Chondrocyte (in vitro differentiated cells): ENCODE data around the gene HCAR3. TPM values are rescaled to one million over a fixed set of nuclear protein-coding genes. Genes with fewer than 3 reads are reported as not detected.
"Not testable (repeated sequence)": the region's sequence is repeated elsewhere in the genome, so short reads cannot be mapped to it uniquely, and the experiment has no call there.

Source experiments
- DNase-seq: peaks from one replicate; pipeline ENCODE4 v3.0.0; 2021; ENCODE audit warnings: mixed read lengths, low spot score
- H3K27ac Mint-ChIP-seq: one replicate; pipeline ENCODE4 v1.8.0; 2021; ENCODE audit warnings: mild to moderate bottlenecking, moderate library complexity, mixed read lengths; ENCODE audit not compliant: unreplicated experiment
- H3K27me3 Mint-ChIP-seq: 2 replicates; pipeline ENCODE4 v1.8.0; 2021; ENCODE audit warnings: low read depth, mixed read lengths
- H3K36me3 Mint-ChIP-seq: 2 replicates; pipeline ENCODE4 v1.8.0; 2021; ENCODE audit warnings: low read depth, mixed read lengths
- H3K4me1 Mint-ChIP-seq: 2 replicates; pipeline ENCODE4 v1.8.0; 2021; ENCODE audit warnings: low read depth, mild to moderate bottlenecking, mixed read lengths
- H3K4me3 Mint-ChIP-seq: one replicate; pipeline ENCODE4 v1.8.0; 2021; ENCODE audit warnings: mild to moderate bottlenecking, moderate library complexity, mixed read lengths; ENCODE audit not compliant: unreplicated experiment
- H3K9me3 Mint-ChIP-seq: 2 replicates; pipeline ENCODE4 v1.8.0; 2021; ENCODE audit warnings: low read depth, mixed read lengths
- CTCF ChIP-seq: fragments of 200-600 bp; sonication (generic); IDR thresholded peaks from 2 replicates; pipeline ENCODE4 v1.5.0; 2021; ENCODE audit warnings: antibody characterized with exemption, mild to moderate bottlenecking, moderate library complexity
- total RNA-seq: library from RNA; stranded (reverse); gene quantifications from 3 replicates; pipeline ENCODE4 v1.2.1, GENCODE V29; 2021

Gene HCAR3
- total RNA-seq, 1 donor from 2014 or later, result not detected

GRCh38 chr12:122725452-122726079 is 9.0 kb upstream of the HCAR3 start:
- H3K4me3 Mint-ChIP-seq, result no peak overlapping the region
- no peak overlapping the region for H3K27ac Mint-ChIP-seq
- no peak for DNase-seq
- H3K4me1 Mint-ChIP-seq, result peaks cover 19% of the 10 kb centered on the region
- no peak for TF ChIP-seq CTCF
- no peaks in the 10 kb centered on the region for H3K9me3 Mint-ChIP-seq
- H3K27me3 Mint-ChIP-seq, result no peaks in the 10 kb centered on the region
- no peaks in the 10 kb centered on the region for H3K36me3 Mint-ChIP-seq

GRCh38 chr12:122724641-122725243 is 8.1 kb upstream of the HCAR3 start:
- Mint-ChIP-seq H3K27me3 (no peaks in the 10 kb centered on the region), H3K36me3 (no peaks in the 10 kb centered on the region), H3K27ac (no peak overlapping the region), H3K4me1 (peaks cover 16% of the 10 kb centered on the region), H3K4me3 (no peak overlapping the region), H3K9me3 (no peaks in the 10 kb centered on the region)
- no peak for DNase-seq
- no peak for TF ChIP-seq CTCF

- no peak for TF ChIP-seq CTCF
- Mint-ChIP-seq H3K36me3 (no peaks in the 10 kb centered on the region), H3K27ac (no peak overlapping the region), H3K27me3 (no peaks in the 10 kb centered on the region), H3K9me3 (no peaks in the 10 kb centered on the region), H3K4me1 (peaks cover 16% of the 10 kb centered on the region), H3K4me3 (no peak overlapping the region)
- DNase-seq, result no peak
Observed at GRCh38 chr12:122722387-122722786, 5.8 kb upstream of the HCAR3 start.

GRCh38 chr12:122721057-122721545 is 4.5 kb upstream of the HCAR3 start:
- peaks cover 15% of the 10 kb centered on the region for H3K4me1 Mint-ChIP-seq
- H3K9me3 Mint-ChIP-seq, result no peaks in the 10 kb centered on the region
- H3K27me3 Mint-ChIP-seq, result no peaks in the 10 kb centered on the region
- TF ChIP-seq CTCF, result no peak
- no peak for DNase-seq
- no peak overlapping the region for H3K4me3 Mint-ChIP-seq
- peak overlapping the region; percentile 67 for H3K27ac Mint-ChIP-seq
- no peaks in the 10 kb centered on the region for H3K36me3 Mint-ChIP-seq

- H3K27ac Mint-ChIP-seq, H3K36me3 Mint-ChIP-seq, H3K4me3 Mint-ChIP-seq, H3K27me3 Mint-ChIP-seq, H3K4me1 Mint-ChIP-seq, DNase-seq, H3K9me3 Mint-ChIP-seq: not testable (repeated sequence)
Observed at GRCh38 chr12:122715211-122715610, 1.4 kb downstream of the HCAR3 start.

- H3K27ac Mint-ChIP-seq, H3K27me3 Mint-ChIP-seq, H3K9me3 Mint-ChIP-seq, DNase-seq, H3K4me3 Mint-ChIP-seq, H3K4me1 Mint-ChIP-seq, H3K36me3 Mint-ChIP-seq: not testable (repeated sequence)
Observed at GRCh38 chr12:122713491-122714188, 3.0 kb downstream of the HCAR3 start.

- H3K27me3 Mint-ChIP-seq, H3K27ac Mint-ChIP-seq, H3K36me3 Mint-ChIP-seq, H3K9me3 Mint-ChIP-seq, H3K4me1 Mint-ChIP-seq, DNase-seq, H3K4me3 Mint-ChIP-seq: not testable (repeated sequence)
Observed at GRCh38 chr12:122711266-122711665, 5.3 kb downstream of the HCAR3 start.

- H3K4me1 Mint-ChIP-seq, H3K27ac Mint-ChIP-seq, DNase-seq, H3K4me3 Mint-ChIP-seq, H3K36me3 Mint-ChIP-seq, H3K9me3 Mint-ChIP-seq, H3K27me3 Mint-ChIP-seq: not testable (repeated sequence)
Observed at GRCh38 chr12:122710341-122710740, 6.3 kb downstream of the HCAR3 start.

GRCh38 chr12:122709287-122709686 is 7.3 kb downstream of the HCAR3 start:
- not testable (repeated sequence) for H3K9me3 Mint-ChIP-seq, H3K36me3 Mint-ChIP-seq, H3K4me1 Mint-ChIP-seq, H3K4me3 Mint-ChIP-seq, H3K27me3 Mint-ChIP-seq, DNase-seq, H3K27ac Mint-ChIP-seq
